Upper lobe of left lung (tissue), 4 donors: ENCODE measurements around the gene BIRC6.

Source experiments
- CTCF ChIP-seq, 6 experiments: fragments of 450-650 bp in 4 of 6; fragments of 200-600 bp in 2 of 6; sonication (generic) in 2 of 6; IDR thresholded peaks; one replicate each; pipeline ENCODE4 v1.5.1; 2016 to 2019; ENCODE audit warnings: antibody characterized with exemption in 6 of 6
- POLR2A ChIP-seq, 4 donors: fragments of 450-650 bp; IDR thresholded peaks; one replicate each; pipeline ENCODE4 v1.5.1; 2016 to 2017; ENCODE audit warnings: antibody characterized with exemption in 4 of 4, mild to moderate bottlenecking in 2 of 4
- POLR2AphosphoS5 ChIP-seq, 2 donors: sonication (generic); formaldehyde crosslinking; IDR thresholded peaks; one replicate each; pipeline ENCODE4 v1.5.1; 2017; ENCODE audit warnings: antibody characterized with exemption in 2 of 2

GRCh38 chr2:32627441-32627813 is 270.6 kb downstream of the BIRC6 start:
- TF ChIP-seq POLR2A (IDR thresholded peaks at IDR 0.05): no peak
- peak in 4 of 6 experiments; percentile 6 to 29 (median 15) for TF ChIP-seq CTCF (IDR thresholded peaks at IDR 0.05)
- TF ChIP-seq POLR2AphosphoS5 (IDR thresholded peaks at IDR 0.05): no peak
